ENCODE data around the gene TSPAN4.

- TF ChIP-seq, protein P1, sequence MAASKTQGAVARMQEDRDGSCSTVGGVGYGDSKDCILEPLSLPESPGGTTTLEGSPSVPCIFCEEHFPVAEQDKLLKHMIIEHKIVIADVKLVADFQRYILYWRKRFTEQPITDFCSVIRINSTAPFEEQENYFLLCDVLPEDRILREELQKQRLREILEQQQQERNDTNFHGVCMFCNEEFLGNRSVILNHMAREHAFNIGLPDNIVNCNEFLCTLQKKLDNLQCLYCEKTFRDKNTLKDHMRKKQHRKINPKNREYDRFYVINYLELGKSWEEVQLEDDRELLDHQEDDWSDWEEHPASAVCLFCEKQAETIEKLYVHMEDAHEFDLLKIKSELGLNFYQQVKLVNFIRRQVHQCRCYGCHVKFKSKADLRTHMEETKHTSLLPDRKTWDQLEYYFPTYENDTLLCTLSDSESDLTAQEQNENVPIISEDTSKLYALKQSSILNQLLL (CRISPR knock-in tag; IDR thresholded peaks at IDR 0.05; ENCODE audit: borderline replicate concordance): no peak
- TF ChIP-seq TGIF2 (CRISPR knock-in tag; IDR thresholded peaks at IDR 0.05) (no peak), MTA3 (IDR thresholded peaks at IDR 0.05; ENCODE audit: borderline replicate concordance) (no peak), SMAD4 (CRISPR knock-in tag; conservative IDR thresholded peaks at IDR 0.05) (no peak), ZNF175 (CRISPR knock-in tag; IDR thresholded peaks at IDR 0.05; ENCODE audit: low read depth) (no peak), POLR2AphosphoS5 (IDR thresholded peaks at IDR 0.05; ENCODE audit: control insufficient read depth, insufficient read depth, low read depth, low read length) (no peak), EP300 (IDR thresholded peaks at IDR 0.05; ENCODE audit: low read length) (no peak), TEAD1 (CRISPR knock-in tag; IDR thresholded peaks at IDR 0.05) (no peak), ZNF165 (CRISPR knock-in tag; IDR thresholded peaks at IDR 0.05; ENCODE audit: borderline replicate concordance) (no peak), EGR1 (conservative IDR thresholded peaks at IDR 0.05) (no peak), HMG20B (CRISPR knock-in tag; IDR thresholded peaks at IDR 0.05) (no peak), ZC3H11A (IDR thresholded peaks at IDR 0.05; ENCODE audit: low read depth, low read length) (no peak)
- TF ChIP-seq, protein P2, sequence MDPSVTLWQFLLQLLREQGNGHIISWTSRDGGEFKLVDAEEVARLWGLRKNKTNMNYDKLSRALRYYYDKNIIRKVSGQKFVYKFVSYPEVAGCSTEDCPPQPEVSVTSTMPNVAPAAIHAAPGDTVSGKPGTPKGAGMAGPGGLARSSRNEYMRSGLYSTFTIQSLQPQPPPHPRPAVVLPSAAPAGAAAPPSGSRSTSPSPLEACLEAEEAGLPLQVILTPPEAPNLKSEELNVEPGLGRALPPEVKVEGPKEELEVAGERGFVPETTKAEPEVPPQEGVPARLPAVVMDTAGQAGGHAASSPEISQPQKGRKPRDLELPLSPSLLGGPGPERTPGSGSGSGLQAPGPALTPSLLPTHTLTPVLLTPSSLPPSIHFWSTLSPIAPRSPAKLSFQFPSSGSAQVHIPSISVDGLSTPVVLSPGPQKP (CRISPR knock-in tag; IDR thresholded peaks at IDR 0.05): no peak
- TF ChIP-seq, protein P3, sequence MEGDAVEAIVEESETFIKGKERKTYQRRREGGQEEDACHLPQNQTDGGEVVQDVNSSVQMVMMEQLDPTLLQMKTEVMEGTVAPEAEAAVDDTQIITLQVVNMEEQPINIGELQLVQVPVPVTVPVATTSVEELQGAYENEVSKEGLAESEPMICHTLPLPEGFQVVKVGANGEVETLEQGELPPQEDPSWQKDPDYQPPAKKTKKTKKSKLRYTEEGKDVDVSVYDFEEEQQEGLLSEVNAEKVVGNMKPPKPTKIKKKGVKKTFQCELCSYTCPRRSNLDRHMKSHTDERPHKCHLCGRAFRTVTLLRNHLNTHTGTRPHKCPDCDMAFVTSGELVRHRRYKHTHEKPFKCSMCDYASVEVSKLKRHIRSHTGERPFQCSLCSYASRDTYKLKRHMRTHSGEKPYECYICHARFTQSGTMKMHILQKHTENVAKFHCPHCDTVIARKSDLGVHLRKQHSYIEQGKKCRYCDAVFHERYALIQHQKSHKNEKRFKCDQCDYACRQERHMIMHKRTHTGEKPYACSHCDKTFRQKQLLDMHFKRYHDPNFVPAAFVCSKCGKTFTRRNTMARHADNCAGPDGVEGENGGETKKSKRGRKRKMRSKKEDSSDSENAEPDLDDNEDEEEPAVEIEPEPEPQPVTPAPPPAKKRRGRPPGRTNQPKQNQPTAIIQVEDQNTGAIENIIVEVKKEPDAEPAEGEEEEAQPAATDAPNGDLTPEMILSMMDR (IDR thresholded peaks at IDR 0.05 in 2 of 3, conservative IDR thresholded peaks at IDR 0.05 in 1 of 3; ENCODE audit: insufficient read depth in 2 of 3, low read depth in 1 of 3, low read length in 3 of 3): no peak
These were observed 41.4 kb upstream of the TSPAN4 start for GRCh38 chr11:801097-801780.

Data from K562 (cell line).